GM23338 (cell line): ENCODE results near the gene KCNAB3.

Experiments
- CREB1 ChIP-seq: fragments of 250-450 bp; sonication (Bioruptor Pico); IDR thresholded peaks from 2 replicates; pipeline ENCODE4 v1.5.0; 2020; ENCODE audit warnings: low read depth, mild to moderate bottlenecking, moderate library complexity
- EZH2 ChIP-seq: fragments of 200-600 bp; sonication (generic); IDR thresholded peaks from one replicate; pipeline ENCODE4 v1.8.0; 2017; ENCODE audit warnings: antibody characterized with exemption, mild to moderate bottlenecking, low read depth; ENCODE audit not compliant: unreplicated experiment
- EZH2phosphoT487 ChIP-seq: fragments of 200-600 bp; sonication (generic); IDR thresholded peaks from one replicate; pipeline ENCODE4 v1.8.1; 2018; ENCODE audit warnings: antibody characterized with exemption; ENCODE audit not compliant: unreplicated experiment
- JUNB ChIP-seq: IDR thresholded peaks from one replicate; pipeline ENCODE4 v1.6.1; 2016; ENCODE audit warnings: antibody characterized with exemption; ENCODE audit not compliant: unreplicated experiment
- NANOG ChIP-seq: IDR thresholded peaks from 2 replicates; pipeline ENCODE4 v1.6.1; 2016; ENCODE audit warnings: antibody characterized with exemption, borderline replicate concordance
- POLR2AphosphoS5 ChIP-seq: IDR thresholded peaks from 2 replicates; pipeline ENCODE4 v1.6.1; 2016; ENCODE audit warnings: antibody characterized with exemption, low read depth
- STAT1 ChIP-seq: IDR thresholded peaks from one replicate; pipeline ENCODE4 v1.6.1; 2016; ENCODE audit warnings: antibody characterized with exemption; ENCODE audit not compliant: unreplicated experiment
- ZNF114 ChIP-seq: fragments of 250-450 bp; sonication (Bioruptor Pico); IDR thresholded peaks from 2 replicates; pipeline ENCODE4 v1.5.0; 2020; ENCODE audit warnings: mild to moderate bottlenecking, moderate library complexity
- ZNF331 ChIP-seq: fragments of 250-450 bp; sonication (Bioruptor Pico); IDR thresholded peaks from 2 replicates; pipeline ENCODE4 v1.5.0; 2020; ENCODE audit warnings: low read depth, mild to moderate bottlenecking, moderate library complexity
- TF ChIP-seq, protein P1 (sequence below), 2 experiments: fragments of 200-600 bp in 1 of 2; sonication (generic) in 1 of 2; conservative IDR thresholded peaks; 2 replicates each; pipeline versions ENCODE4 v1.5.1 to v1.6.1; 2016 to 2017; ENCODE audit warnings: antibody characterized with exemption in 2 of 2, low read depth in 2 of 2, mild to moderate bottlenecking in 2 of 2, moderate library complexity in 1 of 2
- TF ChIP-seq, protein P2 (sequence below): fragments of 250-450 bp; sonication (Bioruptor Pico); IDR thresholded peaks from 2 replicates; pipeline ENCODE4 v1.5.0; 2020; ENCODE audit warnings: mild to moderate bottlenecking, moderate library complexity
- TF ChIP-seq, protein P3 (sequence below): IDR thresholded peaks from one replicate; pipeline ENCODE4 v1.6.1; 2018; ENCODE audit warnings: antibody characterized with exemption; ENCODE audit not compliant: unreplicated experiment
- TF ChIP-seq, protein P4 (sequence below): IDR thresholded peaks from 2 replicates; pipeline ENCODE4 v1.6.1; 2016; ENCODE audit warnings: antibody characterized with exemption

DNA sequence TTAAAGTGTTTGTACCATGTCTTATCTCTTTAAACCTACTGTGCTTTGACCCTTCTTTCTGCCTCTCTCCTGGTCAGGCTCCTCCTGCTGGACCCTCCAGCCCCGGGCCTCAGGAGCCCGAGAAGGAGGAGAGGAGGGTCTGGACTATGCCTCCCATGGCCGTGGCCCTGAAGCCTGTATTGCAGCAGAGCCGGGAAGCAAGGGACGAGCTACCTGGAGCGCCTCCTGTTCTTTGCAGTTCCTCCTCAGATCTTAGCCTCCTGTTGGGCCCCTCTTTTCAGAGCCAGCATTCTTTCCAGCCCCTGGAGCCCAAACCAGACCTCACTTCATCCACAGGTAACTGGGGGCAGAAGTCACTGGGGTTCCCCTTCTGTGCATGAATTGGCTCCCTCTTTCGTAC, 16.0 kb upstream of the KCNAB3 start:
- TF ChIP-seq, protein P1, sequence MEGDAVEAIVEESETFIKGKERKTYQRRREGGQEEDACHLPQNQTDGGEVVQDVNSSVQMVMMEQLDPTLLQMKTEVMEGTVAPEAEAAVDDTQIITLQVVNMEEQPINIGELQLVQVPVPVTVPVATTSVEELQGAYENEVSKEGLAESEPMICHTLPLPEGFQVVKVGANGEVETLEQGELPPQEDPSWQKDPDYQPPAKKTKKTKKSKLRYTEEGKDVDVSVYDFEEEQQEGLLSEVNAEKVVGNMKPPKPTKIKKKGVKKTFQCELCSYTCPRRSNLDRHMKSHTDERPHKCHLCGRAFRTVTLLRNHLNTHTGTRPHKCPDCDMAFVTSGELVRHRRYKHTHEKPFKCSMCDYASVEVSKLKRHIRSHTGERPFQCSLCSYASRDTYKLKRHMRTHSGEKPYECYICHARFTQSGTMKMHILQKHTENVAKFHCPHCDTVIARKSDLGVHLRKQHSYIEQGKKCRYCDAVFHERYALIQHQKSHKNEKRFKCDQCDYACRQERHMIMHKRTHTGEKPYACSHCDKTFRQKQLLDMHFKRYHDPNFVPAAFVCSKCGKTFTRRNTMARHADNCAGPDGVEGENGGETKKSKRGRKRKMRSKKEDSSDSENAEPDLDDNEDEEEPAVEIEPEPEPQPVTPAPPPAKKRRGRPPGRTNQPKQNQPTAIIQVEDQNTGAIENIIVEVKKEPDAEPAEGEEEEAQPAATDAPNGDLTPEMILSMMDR (conservative IDR thresholded peaks at IDR 0.05; ENCODE audit: low read depth in 2 of 2) = no peak
- no peak for TF ChIP-seq EZH2phosphoT487
- TF ChIP-seq, protein P2, sequence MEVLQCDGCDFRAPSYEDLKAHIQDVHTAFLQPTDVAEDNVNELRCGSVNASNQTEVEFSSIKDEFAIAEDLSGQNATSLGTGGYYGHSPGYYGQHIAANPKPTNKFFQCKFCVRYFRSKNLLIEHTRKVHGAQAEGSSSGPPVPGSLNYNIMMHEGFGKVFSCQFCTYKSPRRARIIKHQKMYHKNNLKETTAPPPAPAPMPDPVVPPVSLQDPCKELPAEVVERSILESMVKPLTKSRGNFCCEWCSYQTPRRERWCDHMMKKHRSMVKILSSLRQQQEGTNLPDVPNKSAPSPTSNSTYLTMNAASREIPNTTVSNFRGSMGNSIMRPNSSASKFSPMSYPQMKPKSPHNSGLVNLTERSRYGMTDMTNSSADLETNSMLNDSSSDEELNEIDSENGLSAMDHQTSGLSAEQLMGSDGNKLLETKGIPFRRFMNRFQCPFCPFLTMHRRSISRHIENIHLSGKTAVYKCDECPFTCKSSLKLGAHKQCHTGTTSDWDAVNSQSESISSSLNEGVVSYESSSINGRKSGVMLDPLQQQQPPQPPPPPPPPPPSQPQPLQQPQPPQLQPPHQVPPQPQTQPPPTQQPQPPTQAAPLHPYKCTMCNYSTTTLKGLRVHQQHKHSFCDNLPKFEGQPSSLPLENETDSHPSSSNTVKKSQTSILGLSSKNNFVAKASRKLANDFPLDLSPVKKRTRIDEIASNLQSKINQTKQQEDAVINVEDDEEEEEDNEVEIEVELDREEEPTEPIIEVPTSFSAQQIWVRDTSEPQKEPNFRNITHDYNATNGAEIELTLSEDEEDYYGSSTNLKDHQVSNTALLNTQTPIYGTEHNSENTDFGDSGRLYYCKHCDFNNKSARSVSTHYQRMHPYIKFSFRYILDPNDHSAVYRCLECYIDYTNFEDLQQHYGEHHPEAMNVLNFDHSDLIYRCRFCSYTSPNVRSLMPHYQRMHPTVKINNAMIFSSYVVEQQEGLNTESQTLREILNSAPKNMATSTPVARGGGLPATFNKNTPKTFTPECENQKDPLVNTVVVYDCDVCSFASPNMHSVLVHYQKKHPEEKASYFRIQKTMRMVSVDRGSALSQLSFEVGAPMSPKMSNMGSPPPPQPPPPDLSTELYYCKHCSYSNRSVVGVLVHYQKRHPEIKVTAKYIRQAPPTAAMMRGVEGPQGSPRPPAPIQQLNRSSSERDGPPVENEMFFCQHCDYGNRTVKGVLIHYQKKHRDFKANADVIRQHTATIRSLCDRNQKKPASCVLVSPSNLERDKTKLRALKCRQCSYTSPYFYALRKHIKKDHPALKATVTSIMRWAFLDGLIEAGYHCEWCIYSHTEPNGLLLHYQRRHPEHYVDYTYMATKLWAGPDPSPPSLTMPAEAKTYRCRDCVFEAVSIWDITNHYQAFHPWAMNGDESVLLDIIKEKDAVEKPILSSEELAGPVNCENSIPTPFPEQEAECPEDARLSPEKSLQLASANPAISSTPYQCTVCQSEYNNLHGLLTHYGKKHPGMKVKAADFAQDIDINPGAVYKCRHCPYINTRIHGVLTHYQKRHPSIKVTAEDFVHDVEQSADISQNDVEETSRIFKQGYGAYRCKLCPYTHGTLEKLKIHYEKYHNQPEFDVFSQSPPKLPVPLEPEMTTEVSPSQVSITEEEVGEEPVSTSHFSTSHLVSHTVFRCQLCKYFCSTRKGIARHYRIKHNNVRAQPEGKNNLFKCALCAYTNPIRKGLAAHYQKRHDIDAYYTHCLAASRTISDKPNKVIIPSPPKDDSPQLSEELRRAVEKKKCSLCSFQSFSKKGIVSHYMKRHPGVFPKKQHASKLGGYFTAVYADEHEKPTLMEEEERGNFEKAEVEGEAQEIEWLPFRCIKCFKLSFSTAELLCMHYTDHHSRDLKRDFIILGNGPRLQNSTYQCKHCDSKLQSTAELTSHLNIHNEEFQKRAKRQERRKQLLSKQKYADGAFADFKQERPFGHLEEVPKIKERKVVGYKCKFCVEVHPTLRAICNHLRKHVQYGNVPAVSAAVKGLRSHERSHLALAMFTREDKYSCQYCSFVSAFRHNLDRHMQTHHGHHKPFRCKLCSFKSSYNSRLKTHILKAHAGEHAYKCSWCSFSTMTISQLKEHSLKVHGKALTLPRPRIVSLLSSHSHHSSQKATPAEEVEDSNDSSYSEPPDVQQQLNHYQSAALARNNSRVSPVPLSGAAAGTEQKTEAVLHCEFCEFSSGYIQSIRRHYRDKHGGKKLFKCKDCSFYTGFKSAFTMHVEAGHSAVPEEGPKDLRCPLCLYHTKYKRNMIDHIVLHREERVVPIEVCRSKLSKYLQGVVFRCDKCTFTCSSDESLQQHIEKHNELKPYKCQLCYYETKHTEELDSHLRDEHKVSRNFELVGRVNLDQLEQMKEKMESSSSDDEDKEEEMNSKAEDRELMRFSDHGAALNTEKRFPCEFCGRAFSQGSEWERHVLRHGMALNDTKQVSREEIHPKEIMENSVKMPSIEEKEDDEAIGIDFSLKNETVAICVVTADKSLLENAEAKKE (CRISPR knock-in tag) = no peak
- no peak for TF ChIP-seq EZH2
- TF ChIP-seq POLR2AphosphoS5 = no peak
- TF ChIP-seq, protein P3, sequence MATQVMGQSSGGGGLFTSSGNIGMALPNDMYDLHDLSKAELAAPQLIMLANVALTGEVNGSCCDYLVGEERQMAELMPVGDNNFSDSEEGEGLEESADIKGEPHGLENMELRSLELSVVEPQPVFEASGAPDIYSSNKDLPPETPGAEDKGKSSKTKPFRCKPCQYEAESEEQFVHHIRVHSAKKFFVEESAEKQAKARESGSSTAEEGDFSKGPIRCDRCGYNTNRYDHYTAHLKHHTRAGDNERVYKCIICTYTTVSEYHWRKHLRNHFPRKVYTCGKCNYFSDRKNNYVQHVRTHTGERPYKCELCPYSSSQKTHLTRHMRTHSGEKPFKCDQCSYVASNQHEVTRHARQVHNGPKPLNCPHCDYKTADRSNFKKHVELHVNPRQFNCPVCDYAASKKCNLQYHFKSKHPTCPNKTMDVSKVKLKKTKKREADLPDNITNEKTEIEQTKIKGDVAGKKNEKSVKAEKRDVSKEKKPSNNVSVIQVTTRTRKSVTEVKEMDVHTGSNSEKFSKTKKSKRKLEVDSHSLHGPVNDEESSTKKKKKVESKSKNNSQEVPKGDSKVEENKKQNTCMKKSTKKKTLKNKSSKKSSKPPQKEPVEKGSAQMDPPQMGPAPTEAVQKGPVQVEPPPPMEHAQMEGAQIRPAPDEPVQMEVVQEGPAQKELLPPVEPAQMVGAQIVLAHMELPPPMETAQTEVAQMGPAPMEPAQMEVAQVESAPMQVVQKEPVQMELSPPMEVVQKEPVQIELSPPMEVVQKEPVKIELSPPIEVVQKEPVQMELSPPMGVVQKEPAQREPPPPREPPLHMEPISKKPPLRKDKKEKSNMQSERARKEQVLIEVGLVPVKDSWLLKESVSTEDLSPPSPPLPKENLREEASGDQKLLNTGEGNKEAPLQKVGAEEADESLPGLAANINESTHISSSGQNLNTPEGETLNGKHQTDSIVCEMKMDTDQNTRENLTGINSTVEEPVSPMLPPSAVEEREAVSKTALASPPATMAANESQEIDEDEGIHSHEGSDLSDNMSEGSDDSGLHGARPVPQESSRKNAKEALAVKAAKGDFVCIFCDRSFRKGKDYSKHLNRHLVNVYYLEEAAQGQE = no peak
- TF ChIP-seq, protein P4, sequence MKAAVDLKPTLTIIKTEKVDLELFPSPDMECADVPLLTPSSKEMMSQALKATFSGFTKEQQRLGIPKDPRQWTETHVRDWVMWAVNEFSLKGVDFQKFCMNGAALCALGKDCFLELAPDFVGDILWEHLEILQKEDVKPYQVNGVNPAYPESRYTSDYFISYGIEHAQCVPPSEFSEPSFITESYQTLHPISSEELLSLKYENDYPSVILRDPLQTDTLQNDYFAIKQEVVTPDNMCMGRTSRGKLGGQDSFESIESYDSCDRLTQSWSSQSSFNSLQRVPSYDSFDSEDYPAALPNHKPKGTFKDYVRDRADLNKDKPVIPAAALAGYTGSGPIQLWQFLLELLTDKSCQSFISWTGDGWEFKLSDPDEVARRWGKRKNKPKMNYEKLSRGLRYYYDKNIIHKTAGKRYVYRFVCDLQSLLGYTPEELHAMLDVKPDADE = no peak
- no peak for TF ChIP-seq CREB1 (CRISPR knock-in tag)
- no peak for TF ChIP-seq STAT1
- no peak for TF ChIP-seq JUNB
- no peak for TF ChIP-seq NANOG
- no peak for TF ChIP-seq ZNF331 (CRISPR knock-in tag)
- TF ChIP-seq ZNF114 (CRISPR knock-in tag) = no peak
